Heart left ventricle (tissue), 16 donors: Measurements from ENCODE around the gene MGST1. TPM values are rescaled to one million over a fixed set of nuclear protein-coding genes. Genes with fewer than 3 reads are reported as not detected.

Experiments
- ATAC-seq, 4 donors: fragments of 200-7000 bp; cut with Tn5 transposase; one replicate each; pipeline ENCODE4 v1.9.1; 2020 to 2022; ENCODE audit warnings: moderate library complexity in 4 of 4, mild to moderate bottlenecking in 3 of 4, moderate number of reproducible peaks in 1 of 4
- DNase-seq, 5 donors: peaks; one replicate each; pipeline ENCODE4 v3.0.0-alpha.2; 2020
- H3K27ac ChIP-seq, 12 donors: fragments of 200-600 bp; sonication (generic) in 4 of 12; one replicate each; pipeline versions ENCODE4 v1.5.0 to v1.8.0; 2016 to 2022; ENCODE audit warnings: mild to moderate bottlenecking in 2 of 12
- H3K27me3 ChIP-seq, 9 donors: fragments of 200-600 bp; sonication (generic) in 2 of 9; one replicate each; pipeline versions ENCODE4 v1.5.1 to v1.8.0; 2016 to 2022; ENCODE audit warnings: mild to moderate bottlenecking in 3 of 9
- H3K36me3 ChIP-seq, 9 donors: fragments of 200-600 bp; sonication (generic) in 2 of 9; one replicate each; pipeline versions ENCODE4 v1.5.0 to v1.8.0; 2018 to 2022; ENCODE audit warnings: mild to moderate bottlenecking in 2 of 9
- H3K4me1 ChIP-seq, 12 donors: fragments of 200-600 bp; sonication (generic) in 4 of 12; one replicate each; pipeline versions ENCODE4 v1.5.0 to v1.8.0; 2016 to 2022; ENCODE audit warnings: mild to moderate bottlenecking in 3 of 12
- H3K4me3 ChIP-seq, 12 donors: fragments of 200-600 bp; sonication (generic) in 4 of 12; one replicate each; pipeline versions ENCODE4 v1.5.0 to v1.8.0; 2017 to 2022; ENCODE audit warnings: mild to moderate bottlenecking in 9 of 12, moderate library complexity in 4 of 12
- H3K9me3 ChIP-seq, 12 donors: fragments of 200-600 bp; sonication (generic) in 4 of 12; one replicate each; pipeline versions ENCODE4 v1.5.0 to v1.8.0; 2016 to 2022; ENCODE audit warnings: mild to moderate bottlenecking in 1 of 12
- POLR2A ChIP-seq, 2 donors: fragments of 450-650 bp; IDR thresholded peaks; one replicate each; pipeline ENCODE4 v1.6.1; 2017; ENCODE audit warnings: antibody characterized with exemption in 2 of 2, mild to moderate bottlenecking in 2 of 2, moderate library complexity in 2 of 2
- WGBS, 4 donors: extraction: QIAGEN DNeasy Blood & Tissue Kit in 2 of 4; methylation state at CpG; one replicate each; pipeline versions ENCODE4 v1.1.5 to v1.1.7; 2013 to 2018; 5-methylcytosine and 5-hydroxymethylcytosine counted together
- intact Hi-C, 10 donors: fragments of 100-400 bp; cut with DNase I; formaldehyde crosslinking; loops; one replicate each; pipeline versions ENCODE4 v1.11.1 to v1.14.2; 2022
- polyA plus RNA-seq, 2 donors: library from polyadenylated mRNA; stranded (reverse); fragments of 200-250 nt; gene quantifications; one replicate each; pipeline ENCODE4 v1.2.3, GENCODE V29; 2013
- total RNA-seq, 9 donors: library from RNA; depleted of rRNA in 2 of 9; stranded (reverse); fragments of >200 nt in 2 of 9; fragmentation: NEBNext Ultra II Directional in 3 of 9; extraction: Animal tissue kit (Norgen Biotek cat#: 25700) in 3 of 9; gene quantifications; one replicate each; pipeline versions ENCODE4 v1.1.0 to v1.2.4, GENCODE V29; 2016 to 2023
- TF ChIP-seq, protein P1 (sequence below), 12 donors: fragments of 200-600 bp; sonication (generic) in 4 of 12; IDR thresholded peaks; one replicate each; pipeline versions ENCODE4 v1.5.0 to v1.8.0; 2018 to 2022; ENCODE audit warnings: antibody characterized with exemption in 12 of 12, mild to moderate bottlenecking in 5 of 12
- donor health status: ischemic (EF 13 %, LVEDD 7.1; RV severe dilation, severe dysfunction).
- donor health status: healthy with polysubstance abuse.
- donor health status: DM: no; HTN: yes; CAD: no.
- donor health status: DM: no; HTN: no; CAD: no.
- donor health status: ischemic (EF 25% LVEDD 6.9; RV normal size, moderate dysfunction).
- donor health status: ischemic (EF 25% LVEDD 5.7; RV mildly dilated, moderate dysfunction).
- donor health status: healthy.
- donor health status: DM: yes; HTN: yes; CAD: no.
- donor health status: ischemic (EF 35%, LVEDD 5.7; RV mildly dilated, moderate dysfunction).
- donor health status: nonischemic (EF 11% LVEDD 7.7; RV severe dilation, severe dysfunction).
- donor health status: DM: yes; HTN: yes; CAD: no.
- donor health status: PGD.
- donor health status: ischemic (EF 29% LVEDD 5.4; RV normal size, mild dysfunction).
- donor health status: nonischemic (EF 23%, LVEDD 6.1; RV moderate dilation, normal function).

The MGST1 gene
- total and polyA plus RNA-seq, 11 donors, result 5.0 to 120 (median 21.7) TPM

DNA sequence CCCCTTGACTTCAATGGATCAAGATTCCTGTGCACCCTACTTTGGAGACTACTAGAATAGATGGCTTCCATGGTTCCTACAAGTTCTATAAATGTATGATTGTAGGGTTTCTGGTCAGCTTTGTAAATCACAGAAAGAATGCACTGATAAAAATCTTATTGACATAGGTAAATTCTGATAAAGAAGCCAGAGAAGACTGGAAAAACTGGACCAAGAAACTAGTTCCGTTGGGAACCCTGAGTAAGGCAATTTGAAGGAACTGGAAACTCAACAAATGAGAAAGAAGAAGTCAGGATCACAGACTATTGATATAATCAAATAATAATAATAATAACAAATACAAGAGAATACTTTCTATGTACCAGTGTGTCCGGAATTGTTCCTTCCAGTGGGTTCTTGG lies 15.4 kb upstream of the MGST1 start:
- Histone ChIP-seq H3K4me1 (no peaks in the 10 kb centered on the region), H3K36me3 (no peaks in the 10 kb centered on the region), H3K27ac (no peak overlapping the region), H3K9me3 (peaks cover 0 to 12% (median 0%) of the 10 kb centered on the region in 12 donors), H3K27me3 (no peaks in the 10 kb centered on the region), H3K4me3 (no peak overlapping the region)
- intact Hi-C loops, result no loop called here
- ATAC-seq, result no peak
- 84 to 87% (median 86%) methylated on average over 2 of the region's 2 CpGs for WGBS, 4 donors
- TF ChIP-seq, protein P1, sequence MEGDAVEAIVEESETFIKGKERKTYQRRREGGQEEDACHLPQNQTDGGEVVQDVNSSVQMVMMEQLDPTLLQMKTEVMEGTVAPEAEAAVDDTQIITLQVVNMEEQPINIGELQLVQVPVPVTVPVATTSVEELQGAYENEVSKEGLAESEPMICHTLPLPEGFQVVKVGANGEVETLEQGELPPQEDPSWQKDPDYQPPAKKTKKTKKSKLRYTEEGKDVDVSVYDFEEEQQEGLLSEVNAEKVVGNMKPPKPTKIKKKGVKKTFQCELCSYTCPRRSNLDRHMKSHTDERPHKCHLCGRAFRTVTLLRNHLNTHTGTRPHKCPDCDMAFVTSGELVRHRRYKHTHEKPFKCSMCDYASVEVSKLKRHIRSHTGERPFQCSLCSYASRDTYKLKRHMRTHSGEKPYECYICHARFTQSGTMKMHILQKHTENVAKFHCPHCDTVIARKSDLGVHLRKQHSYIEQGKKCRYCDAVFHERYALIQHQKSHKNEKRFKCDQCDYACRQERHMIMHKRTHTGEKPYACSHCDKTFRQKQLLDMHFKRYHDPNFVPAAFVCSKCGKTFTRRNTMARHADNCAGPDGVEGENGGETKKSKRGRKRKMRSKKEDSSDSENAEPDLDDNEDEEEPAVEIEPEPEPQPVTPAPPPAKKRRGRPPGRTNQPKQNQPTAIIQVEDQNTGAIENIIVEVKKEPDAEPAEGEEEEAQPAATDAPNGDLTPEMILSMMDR (IDR thresholded peaks at IDR 0.05), result no peak
- no peak for TF ChIP-seq POLR2A (IDR thresholded peaks at IDR 0.05)
- no peak for DNase-seq

DNA sequence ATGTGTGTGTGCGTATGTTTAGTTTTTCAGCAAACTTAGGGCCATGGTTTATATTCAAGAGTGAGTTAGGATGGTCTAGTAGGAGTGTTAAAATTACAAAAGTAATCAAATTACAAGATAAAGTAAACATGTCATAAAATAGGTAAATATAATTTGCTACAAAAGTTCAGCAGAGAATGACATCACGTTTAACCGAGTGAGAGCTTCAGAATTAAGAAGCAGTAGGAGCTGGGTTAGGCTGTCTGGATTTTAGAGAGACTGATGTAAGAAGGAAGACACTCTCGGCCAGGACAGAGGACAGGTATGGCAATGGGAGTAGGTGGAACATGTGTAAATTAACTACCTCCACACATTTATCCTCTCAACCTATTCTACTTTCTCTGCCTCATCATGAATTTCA lies 11.6 kb upstream of the MGST1 start:
- no peak overlapping the region for H3K4me3 ChIP-seq
- no peaks in the 10 kb centered on the region for H3K27me3 ChIP-seq
- H3K36me3 ChIP-seq, result no peaks in the 10 kb centered on the region
- 83 to 87% (median 86%) methylated on average over 4 of the region's 4 CpGs for WGBS, 4 donors
- no peak for ATAC-seq
- TF ChIP-seq, protein P1 (IDR thresholded peaks at IDR 0.05), result no peak
- no peak for TF ChIP-seq POLR2A (IDR thresholded peaks at IDR 0.05)
- no peaks in the 10 kb centered on the region for H3K9me3 ChIP-seq
- intact Hi-C loops, result no loop called here
- H3K27ac ChIP-seq, result no peak overlapping the region
- no peak for DNase-seq
- no peaks in the 10 kb centered on the region for H3K4me1 ChIP-seq

DNA sequence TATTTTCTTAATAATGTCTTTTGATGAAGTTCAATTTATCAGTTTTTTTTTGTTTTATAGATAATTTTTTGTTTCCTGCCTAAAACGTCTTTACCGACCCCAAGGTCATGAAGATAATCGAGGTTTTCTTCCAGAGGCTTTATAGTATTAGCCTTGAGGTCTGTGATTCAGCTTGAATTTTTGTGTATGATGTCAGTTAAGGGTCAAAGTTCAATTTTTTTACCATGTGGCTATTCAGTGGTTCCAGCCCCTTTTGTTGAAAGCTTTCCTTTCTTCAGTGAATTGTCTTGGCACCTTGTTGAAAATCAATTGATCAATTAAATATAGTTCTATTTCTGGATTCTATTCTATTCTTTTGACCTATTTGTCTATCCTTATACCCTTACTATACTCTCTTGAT lies 3.2 kb upstream of the MGST1 start:
- 53 to 65% (median 57%) methylated on average over 3 of the region's 3 CpGs for WGBS, 4 donors
- no peak for DNase-seq
- no peak for TF ChIP-seq POLR2A (IDR thresholded peaks at IDR 0.05)
- TF ChIP-seq, protein P1 (IDR thresholded peaks at IDR 0.05), result no peak

DNA sequence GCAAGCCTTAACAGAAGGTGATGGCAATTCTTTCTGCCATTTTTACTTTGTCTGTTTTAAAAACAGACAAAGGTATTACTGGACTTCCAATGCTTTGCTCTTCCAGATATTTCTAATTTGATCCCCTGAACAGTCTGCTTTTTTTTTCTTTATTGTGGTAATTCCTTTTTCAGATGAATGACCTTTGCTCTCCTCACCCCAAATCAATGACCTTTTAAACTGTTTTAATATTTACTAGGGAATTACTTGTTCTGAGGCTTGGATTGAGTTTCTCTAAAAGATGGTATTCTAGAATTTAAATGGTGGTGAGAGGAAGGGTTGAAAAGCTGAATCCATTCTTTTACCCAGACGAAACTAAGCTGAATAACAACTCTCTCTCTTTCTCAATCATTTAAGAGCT lies 2.3 kb upstream of the MGST1 start:
- Histone ChIP-seq H3K9me3 (peaks cover 0 to 3% (median 0%) of the 10 kb centered on the region in 12 donors), H3K36me3 (no peaks in the 10 kb centered on the region), H3K4me1 (peaks cover 0 to 13% (median 0%) of the 10 kb centered on the region in 12 donors), H3K27ac (no peak overlapping the region), H3K27me3 (peaks cover 0 to 4% (median 0%) of the 10 kb centered on the region in 9 donors), H3K4me3 (no peak overlapping the region)
- intact Hi-C loops, result no loop called here
- no peak for TF ChIP-seq POLR2A (IDR thresholded peaks at IDR 0.05)
- TF ChIP-seq, protein P1 (IDR thresholded peaks at IDR 0.05), result no peak
- 83 to 92% (median 88%) methylated on average over 1 of the region's 1 CpG for WGBS, 4 donors
- no peak for ATAC-seq
- DNase-seq, result no peak

More for the DNA sequence above, 3.2 kb upstream of the MGST1 start:
- peaks cover 0 to 4% (median 0%) of the 10 kb centered on the region in 9 donors for H3K27me3 ChIP-seq
- intact Hi-C loops, result no loop called here
- H3K27ac ChIP-seq, result no peak overlapping the region
- H3K9me3 ChIP-seq, result peaks cover 0 to 3% (median 0%) of the 10 kb centered on the region in 12 donors
- no peaks in the 10 kb centered on the region for H3K36me3 ChIP-seq
- ATAC-seq, result no peak
- H3K4me3 ChIP-seq, result no peak overlapping the region
- H3K4me1 ChIP-seq, result peaks cover 0 to 13% (median 0%) of the 10 kb centered on the region in 12 donors
